Stimulated activated CD4-positive, alpha-beta T cell treated with anti-CD3 and anti-CD28 coated beads, TNF-alpha, amount 100 ng/mL, for 4 hours (primary cell): ENCODE results near the gene EFHD2.
"Not testable (repeated sequence)": the region's sequence is repeated elsewhere in the genome, so short reads cannot be mapped to it uniquely, and the experiment has no call there.

ENCODE experiments used
- DNase-seq, 3 experiments: peaks; one replicate each; pipeline ENCODE4 v3.0.0-alpha.2; 2020; ENCODE audit warnings: low read depth in 3 of 3

The EFHD2 gene

GRCh38 chr1:15452866-15453571 is 43.3 kb downstream of the EFHD2 start:
- no peak for DNase-seq

- DNase-seq = no peak
Measured at GRCh38 chr1:15453734-15454133, 44.0 kb downstream of the EFHD2 start.

GRCh38 chr1:15454256-15454655 is 44.6 kb downstream of the EFHD2 start:
- no peak for DNase-seq

GRCh38 chr1:15455522-15455921 is 45.8 kb downstream of the EFHD2 start:
- DNase-seq = no peak

- no peak for DNase-seq
Measured at GRCh38 chr1:15456313-15456954, 46.7 kb downstream of the EFHD2 start, which contains the start of gene CELA2A. TSS of gene CELA2A (plus strand) at chr1:15456732. CDS start at chr1:15456754, 22 bp downstream.

GRCh38 chr1:15457585-15457984 is 47.9 kb downstream of the EFHD2 start:
- DNase-seq = no peak

GRCh38 chr1:15458388-15458787 is 48.7 kb downstream of the EFHD2 start:
- not testable (repeated sequence) for DNase-seq

- no peak for DNase-seq
Measured at GRCh38 chr1:15459771-15460707, 50.4 kb downstream of the EFHD2 start.

GRCh38 chr1:15460708-15461095 is 51.0 kb downstream of the EFHD2 start:
- no peak for DNase-seq

- DNase-seq = not testable (repeated sequence)
Measured at GRCh38 chr1:15463064-15463800, 53.5 kb downstream of the EFHD2 start.

- not testable (repeated sequence) for DNase-seq
Measured at GRCh38 chr1:15463926-15464322, 54.2 kb downstream of the EFHD2 start.

GRCh38 chr1:15465674-15466073 is 56.0 kb downstream of the EFHD2 start:
- DNase-seq = no peak

- not testable (repeated sequence) for DNase-seq
Measured at GRCh38 chr1:15466955-15467625, 57.4 kb downstream of the EFHD2 start.

GRCh38 chr1:15468145-15468544 is 58.5 kb downstream of the EFHD2 start:
- DNase-seq = no peak

GRCh38 chr1:15469361-15469760 is 59.7 kb downstream of the EFHD2 start:
- DNase-seq = no peak

GRCh38 chr1:15469821-15470448 is 60.2 kb downstream of the EFHD2 start:
- not testable (repeated sequence) for DNase-seq

- not testable (repeated sequence) for DNase-seq
Measured at GRCh38 chr1:15471067-15471466, 61.4 kb downstream of the EFHD2 start.

- DNase-seq = not testable (repeated sequence)
Measured at GRCh38 chr1:15471723-15472122, 62.0 kb downstream of the EFHD2 start.

- no peak for DNase-seq
Measured at GRCh38 chr1:15472587-15472986, 62.9 kb downstream of the EFHD2 start.

GRCh38 chr1:15475752-15476314 is 66.1 kb downstream of the EFHD2 start, which contains the start of gene CELA2B:
TSS of gene CELA2B (plus strand) at chr1:15476104. CDS start at chr1:15476126, 22 bp downstream.
- DNase-seq = no peak
